ENCODE data around the gene XIRP2.

The XIRP2 gene

DNA sequence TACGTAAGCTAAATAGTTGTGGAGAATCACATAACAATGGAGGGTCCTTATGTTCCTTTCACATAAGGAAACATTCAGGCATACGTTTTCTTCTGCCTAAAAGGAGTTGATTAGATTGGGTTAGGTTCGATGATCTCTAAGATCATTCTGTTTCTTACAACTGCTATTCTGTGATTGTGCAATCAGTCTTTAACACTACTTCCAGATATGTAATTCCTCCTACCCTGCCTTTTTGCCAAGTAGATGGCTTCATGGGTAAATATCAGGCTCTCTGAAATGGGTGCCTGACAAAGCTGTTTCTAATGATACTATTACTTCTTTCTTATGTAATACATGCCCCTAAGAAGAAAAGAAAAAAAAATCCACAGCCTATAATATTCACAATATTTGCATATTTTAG, 321.5 kb downstream of the XIRP2 start:
- TF ChIP-seq, protein P1, sequence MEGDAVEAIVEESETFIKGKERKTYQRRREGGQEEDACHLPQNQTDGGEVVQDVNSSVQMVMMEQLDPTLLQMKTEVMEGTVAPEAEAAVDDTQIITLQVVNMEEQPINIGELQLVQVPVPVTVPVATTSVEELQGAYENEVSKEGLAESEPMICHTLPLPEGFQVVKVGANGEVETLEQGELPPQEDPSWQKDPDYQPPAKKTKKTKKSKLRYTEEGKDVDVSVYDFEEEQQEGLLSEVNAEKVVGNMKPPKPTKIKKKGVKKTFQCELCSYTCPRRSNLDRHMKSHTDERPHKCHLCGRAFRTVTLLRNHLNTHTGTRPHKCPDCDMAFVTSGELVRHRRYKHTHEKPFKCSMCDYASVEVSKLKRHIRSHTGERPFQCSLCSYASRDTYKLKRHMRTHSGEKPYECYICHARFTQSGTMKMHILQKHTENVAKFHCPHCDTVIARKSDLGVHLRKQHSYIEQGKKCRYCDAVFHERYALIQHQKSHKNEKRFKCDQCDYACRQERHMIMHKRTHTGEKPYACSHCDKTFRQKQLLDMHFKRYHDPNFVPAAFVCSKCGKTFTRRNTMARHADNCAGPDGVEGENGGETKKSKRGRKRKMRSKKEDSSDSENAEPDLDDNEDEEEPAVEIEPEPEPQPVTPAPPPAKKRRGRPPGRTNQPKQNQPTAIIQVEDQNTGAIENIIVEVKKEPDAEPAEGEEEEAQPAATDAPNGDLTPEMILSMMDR (IDR thresholded peaks at IDR 0.05), result no peak
- no peaks in the 10 kb centered on the region for H3K4me1 Mint-ChIP-seq
- no peak overlapping the region for H3K27ac Mint-ChIP-seq
- no peaks in the 10 kb centered on the region for H3K36me3 Mint-ChIP-seq (ENCODE audit: low read depth)
- peaks cover 4% of the 10 kb centered on the region for H3K27me3 Mint-ChIP-seq (ENCODE audit: low read depth, poor library complexity)
- no peak for DNase-seq
- H3K4me3 Mint-ChIP-seq, result no peak overlapping the region
- H3K9me3 Mint-ChIP-seq, result no peaks in the 10 kb centered on the region

- Mint-ChIP-seq H3K9me3 (peaks cover 3% of the 10 kb centered on the region), H3K4me1 (no peaks in the 10 kb centered on the region), H3K36me3 (ENCODE audit: low read depth) (no peaks in the 10 kb centered on the region), H3K27me3 (ENCODE audit: low read depth, poor library complexity) (peaks cover 4% of the 10 kb centered on the region), H3K4me3 (no peak overlapping the region), H3K27ac (no peak overlapping the region)
- TF ChIP-seq, protein P1 (IDR thresholded peaks at IDR 0.05), result peak; percentile 89
- DNase-seq, result peak; percentile 43
Observed at GRCh38 chr2:167212014-167212648, 323.9 kb downstream of the XIRP2 start.

DNA sequence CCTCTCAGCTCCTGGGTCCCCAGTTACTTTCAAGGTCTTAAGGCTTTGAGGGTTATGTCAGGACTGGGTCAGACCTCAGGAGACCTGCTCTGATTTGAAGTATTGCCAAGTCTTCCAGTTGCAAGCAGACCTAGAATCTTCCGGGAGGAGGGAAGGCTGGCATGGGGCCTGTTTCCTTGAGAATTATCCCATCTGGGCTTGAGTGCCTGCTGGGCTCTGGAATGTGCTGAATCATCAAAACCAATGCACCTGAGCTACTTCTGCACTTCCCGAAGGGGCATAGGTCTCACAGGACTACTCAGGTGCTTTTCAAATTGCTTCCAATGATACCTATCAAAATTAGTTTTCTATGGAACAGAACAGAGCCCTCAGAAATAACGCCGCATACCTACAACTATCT, 327.3 kb downstream of the XIRP2 start:
- TF ChIP-seq, protein P1 (IDR thresholded peaks at IDR 0.05), result no peak
- Mint-ChIP-seq H3K9me3 (peaks cover 3% of the 10 kb centered on the region), H3K27me3 (ENCODE audit: low read depth, poor library complexity) (peaks cover 4% of the 10 kb centered on the region), H3K4me1 (no peaks in the 10 kb centered on the region), H3K27ac (no peak overlapping the region), H3K4me3 (no peak overlapping the region), H3K36me3 (ENCODE audit: low read depth) (no peaks in the 10 kb centered on the region)
- no peak for DNase-seq

DNA sequence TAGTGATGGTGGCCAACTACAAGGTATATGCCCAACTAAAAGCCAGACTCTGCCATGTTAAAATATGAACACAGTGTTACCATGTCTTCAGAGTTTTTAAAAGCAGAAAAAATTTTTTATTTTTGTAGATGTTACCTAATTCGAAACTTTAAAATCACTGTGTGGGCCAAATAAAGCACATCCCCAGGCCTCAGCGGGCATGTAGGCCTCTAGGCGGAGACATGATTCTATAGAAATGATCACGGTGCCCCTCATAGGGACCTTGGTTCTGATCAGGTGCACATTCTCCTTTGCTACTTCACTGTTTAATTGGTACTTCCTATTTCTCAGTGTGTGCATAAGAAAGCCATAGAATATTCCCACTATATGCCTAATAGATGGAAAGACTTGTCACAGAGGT, 349.2 kb downstream of the XIRP2 start:
- no peaks in the 10 kb centered on the region for H3K4me1 Mint-ChIP-seq
- H3K9me3 Mint-ChIP-seq, result no peaks in the 10 kb centered on the region
- no peak for DNase-seq
- TF ChIP-seq, protein P1 (IDR thresholded peaks at IDR 0.05), result no peak
- no peak overlapping the region for H3K27ac Mint-ChIP-seq
- no peak overlapping the region for H3K4me3 Mint-ChIP-seq
- peaks cover 2% of the 10 kb centered on the region for H3K27me3 Mint-ChIP-seq (ENCODE audit: low read depth, poor library complexity)
- no peaks in the 10 kb centered on the region for H3K36me3 Mint-ChIP-seq (ENCODE audit: low read depth)

GRCh38 chr2:167240671-167241070, 352.4 kb downstream of the XIRP2 start:
- TF ChIP-seq, protein P1 (IDR thresholded peaks at IDR 0.05), result no peak
- Mint-ChIP-seq H3K4me3 (no peak overlapping the region), H3K27ac (no peak overlapping the region), H3K27me3 (ENCODE audit: low read depth, poor library complexity) (no peaks in the 10 kb centered on the region), H3K9me3 (no peaks in the 10 kb centered on the region), H3K36me3 (ENCODE audit: low read depth) (no peaks in the 10 kb centered on the region), H3K4me1 (no peaks in the 10 kb centered on the region)
- DNase-seq, result no peak

DNA sequence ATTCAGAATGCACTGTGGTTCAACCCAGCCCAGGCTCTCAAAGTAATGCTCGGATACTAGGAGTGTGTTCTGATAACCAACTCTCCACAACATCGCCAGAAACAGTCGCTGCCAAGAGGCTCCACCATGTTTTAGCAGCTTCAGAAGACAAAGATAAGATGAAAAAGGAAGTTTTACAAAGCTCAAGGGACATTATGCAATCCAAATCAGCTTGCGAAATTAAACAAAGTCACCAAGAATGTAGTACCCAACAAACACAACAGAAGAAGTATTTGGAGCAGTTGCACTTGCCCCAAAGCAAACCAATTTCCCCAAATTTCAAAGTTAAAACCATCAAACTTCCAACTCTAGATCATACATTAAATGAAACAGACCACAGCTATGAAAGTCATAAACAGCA, 360.9 kb downstream of the XIRP2 start:
- TF ChIP-seq, protein P1 (IDR thresholded peaks at IDR 0.05), result no peak
- Mint-ChIP-seq H3K27ac (no peak overlapping the region), H3K9me3 (no peaks in the 10 kb centered on the region), H3K4me1 (no peaks in the 10 kb centered on the region), H3K36me3 (ENCODE audit: low read depth) (no peaks in the 10 kb centered on the region), H3K27me3 (ENCODE audit: low read depth, poor library complexity) (peaks cover 3% of the 10 kb centered on the region), H3K4me3 (no peak overlapping the region)
- DNase-seq, result no peak

All from nephron progenitor cell (in vitro differentiated cells).